ENCODE data around the gene UBE3D. TPM values are rescaled to one million over a fixed set of nuclear protein-coding genes. Genes with fewer than 3 reads are reported as not detected.
"Not testable (repeated sequence)": the region's sequence is repeated elsewhere in the genome, so short reads cannot be mapped to it uniquely, and the experiment has no call there.

The UBE3D gene
- total RNA-seq, 1 experiment from 2014 or later: 38.0 TPM

DNA sequence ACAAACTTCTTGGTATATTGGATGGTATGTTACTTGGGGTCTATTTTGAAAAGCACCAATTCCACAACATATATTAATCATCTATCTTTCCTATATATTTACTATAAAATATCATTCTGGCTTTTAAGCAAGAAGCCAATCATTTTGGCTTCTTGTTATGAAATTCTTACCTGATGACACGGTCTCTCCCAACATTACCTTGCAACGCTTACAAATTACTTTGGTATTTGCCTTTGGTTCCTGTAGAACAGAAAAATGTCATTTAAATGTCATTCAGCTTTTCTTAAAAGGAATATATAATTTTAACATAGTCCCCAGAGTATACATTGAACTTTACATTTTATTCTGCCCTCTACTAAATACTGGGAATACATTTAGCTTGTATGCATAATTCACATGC lies 27.4 kb downstream of the UBE3D start:
- BruUV-seq (replicated peaks): no TSS peak
- no peaks in the 10 kb centered on the region for H3K9me3 ChIP-seq (ENCODE audit: low read depth, low read length, poor library complexity, severe bottlenecking)
- no peaks in the 10 kb centered on the region for H3K27me3 ChIP-seq (replicated peaks; ENCODE audit: insufficient read depth, low read depth, low read length, poor library complexity)
- H3K4me3 ChIP-seq (ENCODE audit: low read depth, low read length, poor library complexity, severe bottlenecking): no peak overlapping the region
- no peak overlapping the region for H3K27ac ChIP-seq (ENCODE audit: low read depth, low read length, poor library complexity, severe bottlenecking)
- no peak for DNase-seq (ENCODE audit: low spot score)
- H3K36me3 ChIP-seq (ENCODE audit: insufficient read depth, low read length, poor library complexity, severe bottlenecking): peaks cover 24% of the 10 kb centered on the region
- intact Hi-C loops (cut with micrococcal nuclease; ENCODE audit: unreplicated experiment): no loop called here
- ChIA-PET CTCF (no interaction called here), POLR2A (ENCODE audit: low non-redundant PET) (no interaction called here)
- TF ChIP-seq, protein P1, sequence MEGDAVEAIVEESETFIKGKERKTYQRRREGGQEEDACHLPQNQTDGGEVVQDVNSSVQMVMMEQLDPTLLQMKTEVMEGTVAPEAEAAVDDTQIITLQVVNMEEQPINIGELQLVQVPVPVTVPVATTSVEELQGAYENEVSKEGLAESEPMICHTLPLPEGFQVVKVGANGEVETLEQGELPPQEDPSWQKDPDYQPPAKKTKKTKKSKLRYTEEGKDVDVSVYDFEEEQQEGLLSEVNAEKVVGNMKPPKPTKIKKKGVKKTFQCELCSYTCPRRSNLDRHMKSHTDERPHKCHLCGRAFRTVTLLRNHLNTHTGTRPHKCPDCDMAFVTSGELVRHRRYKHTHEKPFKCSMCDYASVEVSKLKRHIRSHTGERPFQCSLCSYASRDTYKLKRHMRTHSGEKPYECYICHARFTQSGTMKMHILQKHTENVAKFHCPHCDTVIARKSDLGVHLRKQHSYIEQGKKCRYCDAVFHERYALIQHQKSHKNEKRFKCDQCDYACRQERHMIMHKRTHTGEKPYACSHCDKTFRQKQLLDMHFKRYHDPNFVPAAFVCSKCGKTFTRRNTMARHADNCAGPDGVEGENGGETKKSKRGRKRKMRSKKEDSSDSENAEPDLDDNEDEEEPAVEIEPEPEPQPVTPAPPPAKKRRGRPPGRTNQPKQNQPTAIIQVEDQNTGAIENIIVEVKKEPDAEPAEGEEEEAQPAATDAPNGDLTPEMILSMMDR (conservative IDR thresholded peaks at IDR 0.05; ENCODE audit: low read depth, low read length): no peak
- TF ChIP-seq EZH2 (IDR thresholded peaks at IDR 0.05; ENCODE audit: borderline replicate concordance, low read depth, low read length, poor library complexity, severe bottlenecking): no peak
- peaks cover 7% of the 10 kb centered on the region for H3K4me1 ChIP-seq (ENCODE audit: insufficient read depth, low read length, poor library complexity, severe bottlenecking)

DNA sequence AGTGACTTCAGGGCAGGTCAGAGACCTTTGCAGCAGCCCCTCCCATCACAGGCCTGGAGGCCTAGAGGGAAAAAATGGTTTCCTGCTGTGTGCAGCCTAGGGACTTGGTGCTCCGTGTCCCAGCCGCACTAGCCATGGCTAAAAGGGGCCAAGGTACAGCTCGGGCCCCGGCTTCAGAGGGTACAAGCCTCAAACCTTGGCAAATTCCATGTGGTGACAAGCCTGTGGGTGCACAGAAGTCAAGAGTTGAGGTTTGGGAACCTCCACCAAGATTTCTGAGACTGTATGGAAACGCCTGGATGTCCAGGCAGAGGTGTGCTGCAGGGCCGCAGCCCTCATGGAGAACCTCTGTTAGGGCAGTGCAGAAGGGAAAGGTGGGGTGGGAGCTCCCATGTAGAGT lies 34.0 kb downstream of the UBE3D start:
- Histone ChIP-seq H3K27ac (ENCODE audit: low read depth, low read length, poor library complexity, severe bottlenecking) (no peak overlapping the region), H3K36me3 (ENCODE audit: insufficient read depth, low read length, poor library complexity, severe bottlenecking) (peaks cover 43% of the 10 kb centered on the region), H3K4me1 (ENCODE audit: insufficient read depth, low read length, poor library complexity, severe bottlenecking) (no peaks in the 10 kb centered on the region), H3K9me3 (ENCODE audit: low read depth, low read length, poor library complexity, severe bottlenecking) (peaks cover 15% of the 10 kb centered on the region), H3K4me3 (ENCODE audit: low read depth, low read length, poor library complexity, severe bottlenecking) (no peak overlapping the region), H3K27me3 (replicated peaks; ENCODE audit: insufficient read depth, low read depth, low read length, poor library complexity) (no peaks in the 10 kb centered on the region)
- BruUV-seq (replicated peaks): no TSS peak
- intact Hi-C loops (cut with micrococcal nuclease; ENCODE audit: unreplicated experiment): no loop called here
- ChIA-PET POLR2A (ENCODE audit: low non-redundant PET) (no interaction called here), CTCF (no interaction called here)
- TF ChIP-seq, protein P1 (conservative IDR thresholded peaks at IDR 0.05; ENCODE audit: low read depth, low read length): no peak
- TF ChIP-seq EZH2 (IDR thresholded peaks at IDR 0.05; ENCODE audit: borderline replicate concordance, low read depth, low read length, poor library complexity, severe bottlenecking): no peak
- DNase-seq (ENCODE audit: low spot score): no peak

DNA sequence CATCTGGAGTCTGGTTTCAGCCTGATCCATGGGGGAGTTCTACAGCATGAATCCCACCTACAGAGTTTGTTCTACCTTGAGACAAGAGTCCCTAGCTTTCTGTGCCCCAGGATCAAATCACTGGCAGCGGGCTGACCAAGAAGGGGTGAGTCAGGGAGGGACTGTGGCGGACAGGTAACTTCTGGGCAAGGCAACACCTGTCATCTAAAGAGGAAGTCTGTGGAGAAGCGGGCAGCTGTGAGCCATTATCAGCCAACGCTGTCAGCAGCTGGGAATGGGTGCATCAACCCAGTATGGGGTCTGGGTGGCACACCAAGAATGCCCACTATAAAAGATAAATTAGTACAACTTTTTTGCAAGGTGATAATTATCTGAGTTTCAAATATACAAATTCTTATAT lies 45.9 kb downstream of the UBE3D start:
- H3K4me1 ChIP-seq (ENCODE audit: insufficient read depth, low read length, poor library complexity, severe bottlenecking): no peaks in the 10 kb centered on the region
- H3K27me3 ChIP-seq (replicated peaks; ENCODE audit: insufficient read depth, low read depth, low read length, poor library complexity): no peaks in the 10 kb centered on the region
- no peak overlapping the region for H3K4me3 ChIP-seq (ENCODE audit: low read depth, low read length, poor library complexity, severe bottlenecking)
- H3K27ac ChIP-seq (ENCODE audit: low read depth, low read length, poor library complexity, severe bottlenecking): no peak overlapping the region
- no peak for TF ChIP-seq EZH2 (IDR thresholded peaks at IDR 0.05; ENCODE audit: borderline replicate concordance, low read depth, low read length, poor library complexity, severe bottlenecking)
- TF ChIP-seq, protein P1 (conservative IDR thresholded peaks at IDR 0.05; ENCODE audit: low read depth, low read length): no peak
- intact Hi-C loops (cut with micrococcal nuclease; ENCODE audit: unreplicated experiment): no loop called here
- CTCF ChIA-PET: no interaction called here
- no peak for DNase-seq (ENCODE audit: low spot score)
- no TSS peak for BruUV-seq (replicated peaks)
- no peaks in the 10 kb centered on the region for H3K9me3 ChIP-seq (ENCODE audit: low read depth, low read length, poor library complexity, severe bottlenecking)
- peaks cover 56% of the 10 kb centered on the region for H3K36me3 ChIP-seq (ENCODE audit: insufficient read depth, low read length, poor library complexity, severe bottlenecking)
- POLR2A ChIA-PET (ENCODE audit: low non-redundant PET): no interaction called here

- DNase-seq (ENCODE audit: low spot score); H3K4me3 ChIP-seq (ENCODE audit: low read depth, low read length, poor library complexity, severe bottlenecking); BruUV-seq (replicated peaks); H3K9me3 ChIP-seq (ENCODE audit: low read depth, low read length, poor library complexity, severe bottlenecking); H3K27ac ChIP-seq (ENCODE audit: low read depth, low read length, poor library complexity, severe bottlenecking); POLR2A ChIA-PET (ENCODE audit: low non-redundant PET); CTCF ChIA-PET; H3K27me3 ChIP-seq (replicated peaks; ENCODE audit: insufficient read depth, low read depth, low read length, poor library complexity); intact Hi-C loops (cut with micrococcal nuclease; ENCODE audit: unreplicated experiment); H3K4me1 ChIP-seq (ENCODE audit: insufficient read depth, low read length, poor library complexity, severe bottlenecking): not testable (repeated sequence)
- peaks cover 16% of the 10 kb centered on the region for H3K36me3 ChIP-seq (ENCODE audit: insufficient read depth, low read length, poor library complexity, severe bottlenecking)
These were observed 54.5 kb downstream of the UBE3D start for GRCh38 chr6:83011131-83011530.
